GM10266 (cell line): ENCODE data around the gene NTM.

Experiments
- DNase-seq: peaks from one replicate; pipeline ENCODE4 v3.0.0; 2012; ENCODE audit errors: extremely low spot score
- TF ChIP-seq, protein P1 (sequence below): IDR thresholded peaks from 2 replicates; pipeline ENCODE4 v1.5.1; 2012; ENCODE audit warnings: mild to moderate bottlenecking, low read depth; ENCODE audit not compliant: control insufficient read depth, insufficient read depth; ENCODE audit errors: missing control alignments

The NTM gene

DNA sequence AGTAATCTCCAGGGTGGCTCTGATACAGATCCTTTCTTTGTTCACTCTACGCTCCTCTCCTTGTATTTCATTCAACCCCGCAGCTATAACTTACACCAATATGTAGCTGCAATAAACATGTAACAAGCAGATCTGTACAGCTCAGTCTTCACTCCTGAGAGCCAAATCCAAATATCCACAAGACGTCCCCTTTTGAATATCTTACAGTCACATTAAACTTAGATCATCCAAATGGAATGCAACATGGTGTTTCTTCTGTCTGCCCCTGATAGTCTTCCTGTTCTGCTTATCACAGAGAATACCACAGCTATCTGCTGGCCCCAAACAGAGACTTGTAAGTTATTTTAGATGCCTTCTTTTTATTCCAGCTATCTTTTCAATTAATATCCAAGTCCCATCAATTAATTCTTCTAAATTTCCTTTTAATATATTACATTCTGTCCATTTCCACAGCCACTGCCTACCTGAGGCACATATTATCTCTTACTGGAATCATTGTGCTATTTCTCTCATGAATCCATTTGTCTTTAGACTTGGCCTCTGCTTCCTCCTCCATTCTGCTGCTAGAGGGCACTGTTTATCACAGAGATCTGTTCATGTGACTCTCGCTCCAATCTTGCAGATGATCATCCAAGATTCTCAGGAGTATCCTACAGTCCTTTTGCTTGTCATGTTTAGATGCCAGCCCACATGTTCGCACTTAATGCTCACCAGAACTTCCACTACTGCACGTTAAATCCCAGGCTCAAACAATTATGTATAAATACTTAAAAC, 908.6 kb downstream of the NTM start:
- peak; percentile 33 for DNase-seq
- TF ChIP-seq, protein P1, sequence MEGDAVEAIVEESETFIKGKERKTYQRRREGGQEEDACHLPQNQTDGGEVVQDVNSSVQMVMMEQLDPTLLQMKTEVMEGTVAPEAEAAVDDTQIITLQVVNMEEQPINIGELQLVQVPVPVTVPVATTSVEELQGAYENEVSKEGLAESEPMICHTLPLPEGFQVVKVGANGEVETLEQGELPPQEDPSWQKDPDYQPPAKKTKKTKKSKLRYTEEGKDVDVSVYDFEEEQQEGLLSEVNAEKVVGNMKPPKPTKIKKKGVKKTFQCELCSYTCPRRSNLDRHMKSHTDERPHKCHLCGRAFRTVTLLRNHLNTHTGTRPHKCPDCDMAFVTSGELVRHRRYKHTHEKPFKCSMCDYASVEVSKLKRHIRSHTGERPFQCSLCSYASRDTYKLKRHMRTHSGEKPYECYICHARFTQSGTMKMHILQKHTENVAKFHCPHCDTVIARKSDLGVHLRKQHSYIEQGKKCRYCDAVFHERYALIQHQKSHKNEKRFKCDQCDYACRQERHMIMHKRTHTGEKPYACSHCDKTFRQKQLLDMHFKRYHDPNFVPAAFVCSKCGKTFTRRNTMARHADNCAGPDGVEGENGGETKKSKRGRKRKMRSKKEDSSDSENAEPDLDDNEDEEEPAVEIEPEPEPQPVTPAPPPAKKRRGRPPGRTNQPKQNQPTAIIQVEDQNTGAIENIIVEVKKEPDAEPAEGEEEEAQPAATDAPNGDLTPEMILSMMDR, result peak; percentile 47

DNA sequence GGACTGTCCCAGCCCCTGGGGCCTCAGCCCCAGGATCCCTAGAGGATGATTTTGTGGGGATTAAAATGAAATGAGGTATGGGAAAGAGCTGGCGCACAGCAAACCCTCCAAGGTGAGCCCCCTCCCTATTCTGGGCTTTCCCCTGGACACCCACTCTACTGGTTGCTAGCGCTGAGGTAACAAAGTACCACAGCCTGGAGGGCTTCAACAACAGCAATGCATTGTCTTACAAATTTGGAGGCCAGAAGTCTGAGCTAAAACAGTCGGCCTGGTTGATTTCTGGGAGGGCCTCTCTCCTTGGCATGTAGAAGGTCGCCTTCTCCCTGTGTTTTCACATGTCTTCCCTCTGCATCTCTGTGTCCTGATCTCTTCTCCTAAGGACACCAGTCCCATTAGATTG, 913.6 kb downstream of the NTM start:
- TF ChIP-seq, protein P1, result no peak
- no peak for DNase-seq

- no peak for DNase-seq
- TF ChIP-seq, protein P1, result no peak
Observed at GRCh38 chr11:132284611-132285010, 914.2 kb downstream of the NTM start.

DNA sequence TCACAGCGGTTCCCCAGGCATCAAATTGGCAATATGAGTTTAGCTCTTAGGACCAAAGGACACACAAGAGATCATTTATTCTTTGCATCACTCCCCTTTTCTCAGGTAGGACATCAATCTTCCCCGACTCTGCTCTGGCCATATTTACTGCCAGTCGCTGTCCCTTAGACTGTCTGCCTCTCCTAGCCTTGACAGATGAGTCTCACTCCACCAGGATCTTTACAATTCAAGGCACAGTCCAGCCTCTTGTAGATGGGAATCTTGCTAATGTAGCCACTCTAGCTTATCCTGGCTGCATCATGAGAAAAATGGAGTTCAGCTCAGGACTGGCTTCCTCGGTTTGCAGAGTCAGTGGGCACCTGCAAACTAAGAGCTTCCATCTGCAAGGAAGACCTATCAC, 915.2 kb downstream of the NTM start:
- no peak for DNase-seq
- TF ChIP-seq, protein P1, result no peak

DNA sequence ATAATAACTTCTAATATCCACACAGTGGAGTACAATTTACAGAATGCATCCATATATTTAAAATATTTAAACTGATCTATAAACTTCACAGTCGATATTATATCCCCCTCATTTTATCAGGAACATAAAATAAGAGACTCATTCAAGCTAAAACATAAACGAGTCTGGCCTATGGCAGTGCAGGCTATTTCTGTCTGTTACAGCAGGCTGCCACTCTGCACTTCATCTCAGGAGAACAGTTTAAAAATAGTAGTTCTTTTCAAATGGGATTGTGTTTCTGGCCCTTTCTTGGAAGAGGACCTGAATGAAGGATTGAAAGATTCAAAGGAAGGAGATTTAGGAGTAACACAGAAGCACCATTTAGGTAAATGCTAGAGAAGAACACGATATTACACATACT, 915.7 kb downstream of the NTM start:
- DNase-seq, result no peak
- TF ChIP-seq, protein P1, result no peak

DNA sequence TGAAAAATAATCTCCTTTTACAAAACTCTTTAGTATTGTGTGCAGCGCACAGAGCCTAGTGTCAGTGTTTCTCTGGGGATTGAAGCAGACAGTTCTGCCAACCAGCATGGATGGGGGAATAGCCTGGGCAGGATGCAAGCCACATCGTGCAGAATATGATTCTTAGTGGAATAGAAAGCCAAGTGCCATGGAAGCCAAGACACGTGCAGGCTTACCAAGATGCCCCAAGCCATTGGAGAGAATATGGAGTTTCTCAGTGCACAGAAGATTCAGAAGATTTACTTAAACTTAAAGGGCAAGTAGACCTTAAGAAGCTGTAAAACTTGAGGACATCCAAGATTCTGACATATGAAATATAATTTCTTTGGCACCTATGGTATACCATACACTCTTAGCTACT, 917.6 kb downstream of the NTM start:
- DNase-seq, result no peak
- TF ChIP-seq, protein P1, result no peak

DNA sequence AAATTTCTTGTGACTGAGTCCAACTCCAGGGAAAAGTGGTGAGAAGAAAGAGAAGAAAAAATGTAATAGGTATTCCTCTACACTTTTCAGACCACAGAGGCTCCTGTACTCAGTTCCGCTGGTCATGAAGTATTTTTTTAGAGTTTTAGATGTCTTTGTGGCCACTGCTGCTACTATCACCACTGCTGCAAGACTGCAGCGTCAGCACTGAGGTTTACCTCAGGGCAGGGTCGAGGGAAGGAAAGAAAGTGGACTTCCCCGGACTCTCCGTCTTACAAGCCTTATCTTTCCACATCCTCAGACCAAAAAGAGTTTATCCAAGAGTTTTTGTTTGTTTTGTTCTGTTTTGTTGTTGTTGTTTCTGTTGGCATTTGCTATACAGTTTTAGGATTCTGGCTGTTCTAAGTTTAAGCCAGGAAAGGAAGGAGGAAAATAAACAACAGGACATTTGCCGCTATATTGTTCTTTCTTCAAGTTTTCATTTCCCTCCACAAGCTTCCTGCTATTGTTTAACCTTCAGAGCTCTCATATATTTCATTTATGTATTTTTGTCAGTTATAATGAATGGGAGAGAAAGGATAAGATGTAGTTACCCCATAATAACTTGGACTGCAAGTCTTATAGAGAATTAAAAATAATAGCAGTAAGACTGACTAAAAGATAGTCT, 919.3 kb downstream of the NTM start:
- DNase-seq, result no peak
- TF ChIP-seq, protein P1, result no peak
